ENCODE results near the gene IL17RD. TPM values are rescaled to one million over a fixed set of nuclear protein-coding genes. Genes with fewer than 3 reads are reported as not detected.
"Not testable (repeated sequence)": the region's sequence is repeated elsewhere in the genome, so short reads cannot be mapped to it uniquely, and the experiment has no call there.

The IL17RD gene
- total RNA-seq, 1 donor from 2014 or later: 0.02 TPM

DNA sequence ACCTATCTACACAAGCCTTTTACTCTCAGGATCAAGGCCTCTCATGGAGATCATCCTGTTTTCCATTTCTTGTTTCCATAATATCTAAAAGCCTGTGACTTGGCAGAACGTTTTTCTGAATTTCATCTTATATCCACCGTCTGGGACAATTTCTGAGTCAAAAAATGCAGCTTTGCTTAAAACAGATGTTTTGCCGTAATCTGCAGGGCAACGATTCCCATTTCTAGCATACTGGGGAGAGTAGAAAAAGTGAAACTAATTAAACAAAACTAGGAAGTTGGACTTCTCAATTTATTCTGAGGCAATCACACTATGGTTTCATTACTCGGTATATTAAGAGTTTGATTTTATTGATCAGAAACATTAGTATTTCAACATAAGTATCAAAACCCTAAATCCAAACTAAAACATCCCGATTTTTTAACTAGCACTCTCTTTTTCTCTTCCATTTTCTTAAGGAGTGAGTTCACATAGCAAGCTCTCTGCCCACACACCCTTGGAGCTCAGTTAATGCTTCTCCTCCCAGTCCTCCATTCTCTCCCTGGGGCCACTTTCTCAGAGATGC lies 71.1 kb downstream of the IL17RD start:
- intact Hi-C loops (cut with micrococcal nuclease): no loop called here

DNA sequence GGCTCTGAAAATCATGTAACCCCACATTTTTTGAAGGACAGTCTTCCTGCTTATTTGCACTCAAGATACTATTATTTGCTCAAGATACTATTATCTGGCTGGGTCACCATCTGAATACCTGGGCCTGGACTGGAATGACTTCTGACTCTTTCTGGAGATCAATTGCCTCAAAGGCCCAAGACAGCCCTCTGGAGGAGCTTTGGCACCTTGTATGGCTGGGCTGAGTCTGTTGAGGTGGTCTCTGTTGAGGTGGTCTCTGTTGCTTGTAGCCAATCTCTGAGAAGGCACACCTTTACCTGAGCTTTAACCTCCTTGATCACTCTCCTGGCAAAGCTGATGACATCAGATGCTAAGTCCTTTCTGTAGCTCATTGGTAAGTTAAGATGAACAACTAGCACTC lies 71.7 kb downstream of the IL17RD start:
- intact Hi-C loops (cut with micrococcal nuclease): no loop called here

DNA sequence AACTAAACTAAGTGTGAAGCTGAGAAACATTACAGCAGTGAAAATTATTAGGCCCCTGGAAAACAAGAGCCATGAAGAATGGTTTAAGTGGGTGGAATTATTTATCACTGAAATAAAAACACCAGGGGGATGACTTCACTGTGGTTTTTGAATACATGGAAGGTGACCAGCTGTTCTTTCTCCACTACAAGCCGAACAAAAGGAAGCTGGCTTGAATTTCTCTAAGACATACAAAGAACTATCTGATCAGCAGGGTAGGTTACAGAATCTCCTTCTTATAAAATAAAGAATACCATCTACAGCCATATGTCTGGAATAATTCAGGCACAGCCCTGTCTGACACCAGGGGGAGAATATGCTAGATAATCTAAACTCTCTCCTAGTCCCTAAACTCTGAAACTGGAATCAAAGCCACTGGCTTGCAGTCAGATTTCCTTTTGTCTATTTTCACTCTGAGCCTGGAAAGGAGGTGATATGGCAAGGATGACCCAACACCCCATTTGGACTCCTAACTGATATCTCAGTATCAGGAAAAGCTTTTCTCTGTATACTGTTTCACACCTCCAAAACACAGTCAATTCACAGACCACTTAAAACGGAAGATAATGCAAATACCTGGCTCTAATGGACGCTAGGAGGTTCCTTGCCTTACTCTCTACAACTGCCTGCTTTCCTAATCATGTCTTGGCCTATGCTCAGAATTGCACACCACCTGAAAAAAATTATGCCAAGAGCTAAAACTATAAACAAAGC lies 73.5 kb downstream of the IL17RD start:
- intact Hi-C loops (cut with micrococcal nuclease): no loop called here

DNA sequence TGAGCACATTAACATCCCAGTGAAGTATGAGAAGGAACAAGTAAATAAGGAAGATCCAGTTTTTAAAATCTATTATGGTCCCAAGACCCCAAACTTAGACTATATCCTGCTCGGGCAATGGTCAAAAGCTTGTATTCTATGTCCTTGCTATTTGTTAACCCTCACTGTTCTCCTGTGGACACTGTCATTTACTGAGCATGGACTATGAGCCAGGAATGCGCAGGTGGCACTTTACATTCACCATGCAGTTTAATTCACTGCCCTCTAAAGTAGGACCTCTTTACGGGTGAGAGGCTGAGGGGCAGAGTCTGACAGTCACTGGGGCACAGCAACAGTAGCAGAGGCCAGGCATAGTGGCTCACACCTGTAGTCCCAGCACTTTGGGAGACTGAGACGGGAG lies 76.1 kb downstream of the IL17RD start:
- intact Hi-C loops (cut with micrococcal nuclease): no loop called here

DNA sequence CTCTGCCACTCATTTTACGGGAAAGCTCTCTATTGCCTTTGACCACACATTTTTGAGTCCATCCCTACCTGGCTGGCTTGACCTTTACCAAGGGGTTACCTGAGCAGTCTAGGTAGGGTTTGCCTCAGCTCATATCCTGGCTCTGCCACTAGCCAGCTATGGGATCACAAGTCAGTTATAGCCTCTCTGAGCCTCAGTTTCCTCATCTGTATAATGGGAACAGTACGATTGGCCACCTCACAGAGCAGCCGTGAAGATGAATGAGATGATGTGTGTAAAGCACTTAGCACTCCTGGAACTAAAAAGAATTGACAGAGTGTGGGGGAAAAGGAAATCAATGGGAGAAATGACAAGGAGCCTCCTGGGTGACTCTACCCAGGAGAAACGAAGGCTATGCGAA lies 76.7 kb downstream of the IL17RD start:
- intact Hi-C loops (cut with micrococcal nuclease): no loop called here

DNA sequence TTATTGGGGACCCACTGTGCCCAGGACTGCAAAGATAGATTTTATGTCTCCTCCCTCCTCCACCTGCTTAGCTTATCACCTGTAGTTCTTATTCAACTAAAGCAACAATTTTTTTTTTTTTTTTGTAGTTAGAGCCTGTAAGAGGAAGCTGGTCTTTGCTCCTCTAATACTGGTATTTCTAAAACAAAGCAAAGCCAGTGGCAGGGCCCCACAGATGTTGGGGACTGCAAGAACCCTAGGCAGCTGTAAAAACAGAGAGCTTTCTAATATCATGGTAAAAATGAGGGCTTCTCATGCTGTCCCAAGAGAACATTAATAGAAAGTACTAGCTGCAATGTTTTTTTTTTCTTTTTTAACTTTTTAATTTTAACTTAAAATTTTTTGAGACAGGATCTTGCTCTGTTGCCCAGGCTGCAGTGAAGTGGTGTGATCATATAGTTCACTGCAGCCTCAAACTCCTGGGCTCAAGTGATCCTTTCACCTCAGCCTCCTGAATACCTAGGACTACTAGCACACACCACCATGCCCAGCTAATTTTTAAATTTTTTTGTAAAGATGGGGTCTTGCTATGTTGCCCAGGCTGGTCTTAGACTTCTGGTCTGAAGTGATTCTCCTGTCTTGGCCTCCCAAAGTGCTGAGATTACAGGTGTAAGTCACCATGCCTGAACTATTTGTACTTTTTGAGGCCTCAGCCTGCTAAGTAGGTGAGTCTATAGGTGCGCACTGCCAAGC lies 77.6 kb downstream of the IL17RD start:
- intact Hi-C loops (cut with micrococcal nuclease): no loop called here

DNA sequence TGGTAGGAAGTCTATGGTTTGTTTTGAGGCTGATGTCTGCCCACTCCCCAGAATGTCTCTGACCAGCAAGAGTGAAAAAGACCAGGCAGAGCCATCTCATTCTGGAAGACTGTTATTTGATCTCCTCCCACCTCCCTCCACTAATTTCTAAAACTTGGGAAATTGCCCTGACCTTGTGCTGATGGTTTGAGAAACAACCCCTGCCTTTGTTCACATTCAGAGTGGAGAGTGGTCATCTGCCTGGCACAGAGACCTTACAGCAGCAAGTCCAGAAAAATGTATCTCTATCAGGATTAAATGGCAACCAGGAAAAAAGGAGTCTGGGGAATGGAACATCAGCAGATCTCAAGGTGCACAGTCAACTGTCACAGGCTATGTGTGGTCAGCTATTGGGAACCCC lies 79.0 kb downstream of the IL17RD start:
- intact Hi-C loops (cut with micrococcal nuclease): no loop called here

DNA sequence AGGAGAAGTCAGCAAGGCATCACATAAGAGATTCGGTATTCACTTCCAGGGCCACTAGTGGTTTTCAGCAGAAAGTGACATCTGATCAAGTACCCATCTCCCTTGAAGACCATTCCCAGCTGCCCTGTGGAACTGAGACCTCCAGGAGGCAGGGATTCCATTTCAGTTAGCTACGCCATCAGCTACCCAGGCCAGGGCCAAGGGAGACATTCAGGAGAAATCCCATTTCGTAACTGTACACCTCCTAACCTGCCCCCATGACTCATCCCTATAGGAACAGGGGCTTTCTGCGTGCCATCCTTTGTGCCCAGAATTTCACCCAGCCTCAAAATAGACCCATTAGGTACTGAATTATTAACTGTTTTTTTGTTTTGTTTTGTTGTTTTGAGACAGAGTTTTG lies 79.9 kb downstream of the IL17RD start:
- intact Hi-C loops (cut with micrococcal nuclease): no loop called here

DNA sequence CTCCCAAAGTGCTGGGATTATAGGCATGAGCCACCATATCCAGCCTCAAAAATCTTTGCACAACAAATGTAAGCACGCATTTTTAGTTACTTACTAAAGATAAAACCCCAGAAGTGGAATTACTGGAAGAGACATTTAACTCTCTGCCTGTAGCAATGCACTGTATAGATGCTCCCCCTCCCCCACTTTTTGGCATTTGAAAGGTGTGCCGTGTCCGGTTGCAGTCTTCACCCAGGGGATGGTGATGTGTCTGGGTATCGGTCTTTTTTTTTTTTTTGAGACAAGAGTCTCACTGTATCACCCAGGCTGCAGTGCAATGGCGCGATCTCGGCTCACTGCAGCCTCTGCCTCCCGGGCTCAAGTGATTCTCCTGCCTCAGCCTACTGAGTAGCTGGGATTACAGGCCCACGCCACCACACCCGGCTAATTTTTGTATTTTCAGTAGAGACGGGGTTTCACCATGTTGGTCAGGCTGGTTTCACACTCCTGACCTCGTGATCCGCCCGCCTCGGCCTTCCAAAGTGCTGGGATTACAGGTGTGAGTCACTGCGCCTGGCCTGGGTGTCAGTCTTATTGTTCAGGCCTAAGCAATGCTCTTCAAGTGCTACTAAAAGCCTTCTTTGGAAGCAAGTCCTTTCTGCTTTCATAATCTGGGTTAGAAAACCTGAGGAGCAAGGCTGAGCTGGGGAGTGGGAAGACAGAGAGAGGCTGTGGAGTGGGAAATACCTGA lies 81.7 kb downstream of the IL17RD start:
- intact Hi-C loops (cut with micrococcal nuclease): not testable (repeated sequence)

DNA sequence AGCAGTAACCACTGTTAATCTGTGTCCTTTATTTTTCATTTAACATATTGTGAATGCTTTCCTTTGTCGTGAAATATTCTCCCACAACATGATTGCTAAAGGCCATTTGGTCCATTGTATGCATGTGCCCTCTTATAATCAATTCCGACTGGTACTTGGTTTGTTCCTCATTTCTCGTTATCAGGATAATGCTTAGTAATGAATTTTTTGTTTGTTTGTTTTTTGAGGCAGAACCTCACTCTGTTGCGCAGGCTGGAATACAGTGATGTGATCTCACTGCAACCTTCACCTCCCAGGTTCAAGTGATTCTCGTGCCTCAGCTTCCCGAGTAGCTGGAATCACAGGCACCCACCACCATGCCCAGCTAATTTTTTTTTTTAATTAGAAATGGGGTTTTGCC lies 82.7 kb downstream of the IL17RD start:
- intact Hi-C loops (cut with micrococcal nuclease): no loop called here

DNA sequence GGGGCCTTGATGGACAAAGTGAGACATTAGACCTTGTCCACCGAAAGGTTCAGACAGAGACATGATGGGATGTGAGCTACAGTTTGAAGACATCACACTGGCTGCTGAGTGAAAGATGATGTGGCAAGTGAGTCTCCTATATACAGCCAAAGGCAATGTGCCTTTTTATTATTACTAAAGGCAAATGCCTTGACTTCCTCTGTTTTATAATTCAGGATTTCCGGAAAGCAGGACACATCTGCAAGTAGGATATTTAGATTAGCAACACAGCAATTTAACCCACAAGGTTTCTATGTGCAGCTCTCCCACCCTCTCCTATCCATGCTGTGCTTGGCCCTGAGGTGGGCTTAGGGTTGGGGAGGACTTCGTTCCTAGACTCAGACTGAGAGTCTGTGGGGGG lies 84.0 kb downstream of the IL17RD start:
- intact Hi-C loops (cut with micrococcal nuclease): no loop called here

DNA sequence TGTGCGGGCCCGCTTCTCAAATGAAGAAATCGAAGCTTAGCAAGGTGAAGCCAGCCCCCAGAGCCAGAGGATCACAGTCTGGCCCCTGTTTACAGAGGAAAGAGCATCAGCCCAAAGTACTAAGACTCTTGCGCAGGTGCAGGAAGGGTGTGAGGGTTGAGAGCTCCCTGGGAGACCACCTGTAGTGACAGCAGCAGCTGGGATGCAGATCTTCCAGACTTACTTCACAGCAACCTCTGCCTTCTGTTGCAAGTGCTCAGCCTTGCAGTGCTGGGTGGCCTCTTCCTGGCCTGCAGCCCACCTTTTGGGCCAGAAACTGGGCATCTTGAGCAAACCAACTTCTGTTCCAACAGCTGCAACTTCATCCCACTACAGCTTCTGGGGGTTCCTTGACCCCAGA lies 85.0 kb downstream of the IL17RD start:
- intact Hi-C loops (cut with micrococcal nuclease): no loop called here

DNA sequence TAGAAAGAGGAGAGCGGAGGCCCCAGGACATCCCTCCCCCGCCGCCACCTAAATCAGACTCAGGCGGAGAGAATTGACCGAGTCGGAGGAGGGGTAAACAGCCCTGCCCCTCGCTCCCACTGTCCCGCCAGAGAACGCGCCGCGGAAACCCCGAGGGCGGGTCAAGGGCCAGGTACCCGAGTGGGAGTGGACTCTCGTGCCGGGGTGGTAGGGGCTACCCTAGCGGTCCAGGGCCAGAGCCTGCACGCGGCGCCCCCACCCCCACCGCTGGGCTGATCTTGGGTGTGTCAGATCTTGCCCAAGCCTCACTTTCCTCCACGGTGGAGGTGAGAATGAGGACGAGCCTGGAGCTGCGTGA lies 85.7 kb downstream of the IL17RD start:
- intact Hi-C loops (cut with micrococcal nuclease): no loop called here

DNA sequence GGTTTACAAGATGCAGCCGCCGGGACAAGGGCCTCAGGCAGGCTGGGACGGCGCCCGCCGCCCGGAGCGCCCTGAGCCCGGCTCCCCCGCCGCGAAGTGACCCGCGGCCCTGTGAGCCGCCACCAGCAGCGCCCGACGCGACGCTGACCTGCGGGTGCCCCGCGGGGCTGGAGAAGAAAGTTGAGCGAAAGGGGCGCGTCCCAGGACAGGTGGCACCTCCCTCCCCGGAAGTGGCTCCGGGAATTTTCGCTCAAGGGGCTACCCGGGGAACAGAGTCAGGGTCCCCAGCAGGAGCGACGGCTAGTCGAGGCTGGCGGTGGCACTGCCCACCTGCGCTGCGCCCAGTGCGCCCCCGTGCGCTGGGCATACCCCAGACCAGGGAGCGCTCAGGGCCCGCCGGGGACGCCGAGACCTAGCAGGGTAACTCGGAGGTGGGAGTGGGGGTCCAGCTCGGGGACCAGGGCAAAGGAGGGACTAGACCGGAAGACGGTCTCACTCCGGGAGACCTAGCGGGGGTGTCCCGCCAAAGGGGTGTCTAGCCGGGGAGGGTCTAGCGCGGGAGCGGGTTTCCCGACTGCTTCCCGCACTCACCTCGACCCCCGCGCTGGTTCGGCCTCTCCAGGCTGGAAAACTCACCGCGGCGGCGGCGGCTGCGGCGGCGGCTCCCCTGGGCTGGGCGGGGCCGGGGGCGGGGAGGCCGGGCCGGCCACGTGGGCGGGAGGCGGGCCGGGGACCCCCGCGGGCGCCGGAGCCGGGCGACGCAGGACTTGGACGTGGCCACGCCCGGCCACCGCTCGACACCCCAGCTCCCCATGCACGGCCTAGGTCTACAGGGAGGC lies 86.3 kb downstream of the IL17RD start:
- intact Hi-C loops (cut with micrococcal nuclease): no loop called here

DNA sequence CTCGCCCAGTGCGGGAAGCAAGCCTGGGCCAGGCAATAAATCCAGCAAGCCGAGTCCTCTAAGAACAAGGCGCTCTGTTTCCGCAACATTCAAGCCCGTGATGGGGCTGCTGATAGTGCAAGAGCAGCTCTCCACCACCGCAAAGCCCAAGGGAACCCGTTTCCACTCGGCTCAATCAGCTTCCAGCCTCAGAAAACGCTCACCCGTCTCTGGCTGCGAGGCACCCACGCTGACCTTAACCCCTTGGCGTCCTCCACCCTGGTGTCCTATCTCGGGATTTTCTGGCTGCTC lies 86.9 kb downstream of the IL17RD start:
- intact Hi-C loops (cut with micrococcal nuclease): no loop called here

DNA sequence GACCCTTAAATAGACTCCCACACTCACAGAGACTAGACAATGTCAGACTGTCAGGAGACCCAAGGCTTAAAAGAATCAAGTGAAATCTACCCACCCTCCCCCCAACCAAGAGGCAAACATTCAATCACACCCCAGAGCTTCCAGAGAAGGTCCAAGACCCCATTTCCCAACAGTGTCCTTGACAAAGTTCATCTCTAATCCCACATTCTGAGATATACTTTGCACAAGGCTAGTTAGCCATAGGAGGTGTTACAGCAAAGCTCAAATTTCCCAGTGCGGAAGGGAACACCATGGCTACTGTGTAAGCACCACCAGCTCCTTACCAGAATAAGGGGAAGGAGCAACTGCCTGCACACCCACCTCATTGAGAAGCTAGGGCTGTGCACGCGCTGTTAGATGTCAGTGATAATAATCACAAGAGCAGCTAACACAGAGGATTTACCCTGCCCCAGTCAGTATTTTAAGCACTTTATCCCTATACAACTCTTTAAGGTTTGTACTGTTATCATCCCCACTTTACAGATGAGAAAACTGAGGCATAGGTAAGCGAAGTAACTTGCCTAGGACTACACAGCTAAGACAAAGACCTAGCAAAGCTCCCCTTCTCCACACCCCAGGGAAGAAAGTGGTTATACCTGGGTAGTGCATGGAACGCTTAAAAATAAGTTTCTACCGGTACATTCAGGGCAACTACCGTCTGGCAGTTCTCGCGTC lies 87.4 kb downstream of the IL17RD start:
- intact Hi-C loops (cut with micrococcal nuclease): no loop called here

DNA sequence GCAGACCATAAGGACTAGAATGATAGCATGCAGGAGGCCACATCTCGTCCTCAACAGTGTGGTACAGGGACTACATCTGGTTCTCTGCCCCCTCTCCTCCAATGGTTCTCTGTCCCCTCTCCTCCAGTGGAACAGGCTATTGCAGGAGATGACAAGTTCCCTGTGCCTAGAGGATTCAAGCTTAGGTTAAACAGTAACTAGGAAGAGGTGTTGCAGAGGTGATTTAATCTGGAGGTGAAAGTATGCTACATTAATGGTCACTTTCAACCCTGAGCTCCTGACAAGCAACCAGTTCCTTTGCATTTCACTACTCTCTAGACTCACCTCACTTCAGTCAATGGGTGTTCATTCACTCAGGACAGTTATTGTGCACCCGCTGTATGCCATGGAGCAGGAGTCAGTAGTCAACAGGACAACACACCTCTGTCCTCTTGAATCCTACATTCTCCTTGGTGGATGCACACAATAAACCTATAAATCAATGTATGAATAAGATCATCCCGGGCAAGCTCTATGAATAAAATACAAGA lies 88.7 kb downstream of the IL17RD start:
- intact Hi-C loops (cut with micrococcal nuclease): no loop called here

DNA sequence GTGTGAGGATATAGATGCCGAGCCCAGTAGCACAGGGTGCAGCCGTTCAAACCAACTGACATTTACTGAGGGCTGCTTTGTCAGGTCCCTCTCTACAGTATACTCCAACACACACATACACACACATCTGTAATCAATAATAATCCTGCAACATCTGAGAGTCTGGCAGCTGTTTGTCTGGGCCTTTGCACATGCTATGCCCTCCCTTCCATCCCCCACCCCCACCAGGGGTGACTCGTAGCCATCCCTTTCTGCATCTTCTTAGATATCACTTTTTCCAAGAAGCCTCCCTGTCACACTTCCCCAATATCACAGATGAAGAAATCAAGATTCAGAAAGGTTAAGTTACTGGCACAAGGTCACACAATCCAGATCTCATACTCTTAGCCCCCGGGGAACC lies 91.0 kb downstream of the IL17RD start:
- intact Hi-C loops (cut with micrococcal nuclease): no loop called here

DNA sequence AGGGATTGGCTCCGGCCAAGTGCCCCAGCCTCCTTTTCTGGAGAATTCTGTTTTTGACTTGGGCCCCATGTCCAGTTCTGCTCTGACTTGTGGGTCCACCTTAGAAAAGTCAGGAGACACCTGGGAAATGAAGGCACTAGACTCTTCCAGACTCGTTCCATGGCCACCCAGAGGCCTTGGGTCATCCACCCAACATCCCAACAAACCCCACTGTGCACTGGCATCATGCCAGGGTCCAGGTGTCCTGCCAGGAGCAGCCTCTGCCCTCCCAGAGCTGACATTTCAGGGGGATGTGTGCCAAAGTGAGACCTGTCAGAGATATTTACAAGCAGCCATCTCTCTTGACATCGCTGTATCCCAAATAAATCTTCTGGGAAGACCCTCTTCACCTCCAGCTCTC lies 91.5 kb downstream of the IL17RD start:
- intact Hi-C loops (cut with micrococcal nuclease): no loop called here

DNA sequence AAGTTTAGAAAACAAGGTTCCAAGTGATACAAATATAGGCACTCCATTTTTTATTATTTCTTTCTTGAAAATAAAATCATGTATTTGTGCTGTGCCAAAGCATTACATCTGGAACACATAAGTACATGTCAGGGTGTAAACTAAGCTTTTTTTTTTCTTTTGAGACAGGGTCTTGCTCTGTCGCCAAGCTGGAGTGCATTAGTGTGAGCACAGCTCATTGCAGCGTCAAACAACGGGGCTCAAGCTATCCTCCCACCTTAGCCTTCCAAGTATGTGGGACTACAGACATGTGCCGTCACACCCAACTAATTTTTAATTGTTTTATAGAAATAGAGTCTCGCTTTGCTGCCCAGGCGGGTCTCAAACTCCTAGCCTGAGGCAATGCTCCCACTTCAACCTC lies 95.7 kb downstream of the IL17RD start:
- intact Hi-C loops (cut with micrococcal nuclease): no loop called here

Data from T-helper 2 cell treated with Interferon-gamma antibody and Interleukin-4, amounts not matched to agents 100 ng/mL and 5 ng/mL, for 36 hours (primary cell).